Measurements from ENCODE around the gene ASGR1.

DNA sequence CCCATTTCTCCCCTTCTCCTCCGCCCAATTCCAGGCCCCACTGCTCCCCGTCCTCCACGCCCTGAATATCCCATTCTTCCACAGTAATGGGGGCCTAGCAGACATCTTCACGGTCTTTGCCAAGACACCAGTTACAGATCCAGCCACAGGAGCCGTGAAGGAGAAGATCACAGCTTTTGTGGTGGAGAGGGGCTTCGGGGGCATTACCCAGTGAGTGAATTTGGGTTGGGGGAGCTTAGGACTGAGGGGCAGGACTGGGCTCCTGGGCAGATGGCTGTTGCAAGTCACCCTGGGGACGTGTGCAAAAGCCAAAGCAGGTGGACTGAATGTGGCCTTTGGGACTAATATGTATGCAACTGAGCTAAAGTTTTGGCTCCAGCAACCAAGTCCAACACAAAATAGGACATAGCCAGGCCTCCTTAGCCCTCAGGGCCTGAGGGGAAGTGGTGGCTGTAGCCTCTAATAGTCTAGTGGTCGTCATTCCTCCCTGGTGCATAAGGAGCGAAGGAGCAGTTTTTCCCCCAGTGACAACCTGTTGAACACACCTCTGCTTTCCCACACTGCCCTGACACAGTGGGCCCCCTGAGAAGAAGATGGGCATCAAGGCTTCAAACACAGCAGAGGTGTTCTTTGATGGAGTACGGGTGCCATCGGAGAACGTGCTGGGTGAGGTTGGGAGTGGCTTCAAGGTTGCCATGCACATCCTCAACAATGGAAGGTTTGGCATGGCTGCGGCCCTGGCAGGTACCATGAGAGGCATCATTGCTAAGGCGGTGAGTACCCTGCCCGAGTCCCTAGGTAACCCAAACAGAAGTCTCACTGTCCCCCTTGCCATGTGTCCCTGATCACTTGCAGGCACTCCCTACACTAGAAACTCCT, 43.2 kb upstream of the ASGR1 start:
- TF ChIP-seq, protein P1, sequence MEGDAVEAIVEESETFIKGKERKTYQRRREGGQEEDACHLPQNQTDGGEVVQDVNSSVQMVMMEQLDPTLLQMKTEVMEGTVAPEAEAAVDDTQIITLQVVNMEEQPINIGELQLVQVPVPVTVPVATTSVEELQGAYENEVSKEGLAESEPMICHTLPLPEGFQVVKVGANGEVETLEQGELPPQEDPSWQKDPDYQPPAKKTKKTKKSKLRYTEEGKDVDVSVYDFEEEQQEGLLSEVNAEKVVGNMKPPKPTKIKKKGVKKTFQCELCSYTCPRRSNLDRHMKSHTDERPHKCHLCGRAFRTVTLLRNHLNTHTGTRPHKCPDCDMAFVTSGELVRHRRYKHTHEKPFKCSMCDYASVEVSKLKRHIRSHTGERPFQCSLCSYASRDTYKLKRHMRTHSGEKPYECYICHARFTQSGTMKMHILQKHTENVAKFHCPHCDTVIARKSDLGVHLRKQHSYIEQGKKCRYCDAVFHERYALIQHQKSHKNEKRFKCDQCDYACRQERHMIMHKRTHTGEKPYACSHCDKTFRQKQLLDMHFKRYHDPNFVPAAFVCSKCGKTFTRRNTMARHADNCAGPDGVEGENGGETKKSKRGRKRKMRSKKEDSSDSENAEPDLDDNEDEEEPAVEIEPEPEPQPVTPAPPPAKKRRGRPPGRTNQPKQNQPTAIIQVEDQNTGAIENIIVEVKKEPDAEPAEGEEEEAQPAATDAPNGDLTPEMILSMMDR (IDR thresholded peaks at IDR 0.05) = no peak
- no peak for TF ChIP-seq POLR2A (IDR thresholded peaks at IDR 0.05)
- no peak for TF ChIP-seq POLR2AphosphoS5 (IDR thresholded peaks at IDR 0.05)
